NB4 (cell line): ENCODE measurements around the gene CCDC57.

Experiments
- POLR2A ChIP-seq: IDR thresholded peaks from 2 replicates; pipeline ENCODE4 v1.6.1; 2011; ENCODE audit warnings: mild to moderate bottlenecking; ENCODE audit not compliant: insufficient read length; ENCODE audit errors: extremely low read depth
- TF ChIP-seq, protein P1 (sequence below): IDR thresholded peaks from 2 replicates; pipeline ENCODE4 v1.6.1; 2011; ENCODE audit warnings: low read depth, low read length
- TF ChIP-seq, protein P2 (sequence below): IDR thresholded peaks from one replicate; pipeline ENCODE4 v1.5.1; 2012; ENCODE audit warnings: low read depth, low read length

DNA sequence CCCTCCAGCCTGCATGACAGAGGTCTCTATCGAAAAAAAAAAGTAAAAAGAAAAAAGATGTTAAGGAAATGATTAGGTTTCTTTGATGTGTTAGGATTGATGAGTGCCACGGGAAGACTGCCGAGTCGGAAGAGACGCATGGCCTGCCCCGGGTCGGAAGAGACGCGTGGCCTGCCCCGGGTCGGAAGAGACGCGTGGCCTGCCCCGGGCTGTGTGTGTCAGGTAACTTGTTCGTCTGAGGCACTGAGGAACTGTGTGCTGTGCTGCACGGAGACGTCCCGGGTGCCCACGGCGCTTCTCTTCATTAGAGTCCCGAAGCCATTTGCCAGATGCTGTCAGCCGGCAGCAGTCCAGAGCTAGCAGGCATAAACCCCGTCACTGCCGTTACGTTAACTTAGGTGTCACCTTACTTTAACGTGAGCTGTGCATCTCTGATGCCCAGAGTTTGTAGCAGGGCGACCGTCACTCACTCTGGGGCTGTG lies 74.1 kb downstream of the CCDC57 start:
- TF ChIP-seq, protein P1, sequence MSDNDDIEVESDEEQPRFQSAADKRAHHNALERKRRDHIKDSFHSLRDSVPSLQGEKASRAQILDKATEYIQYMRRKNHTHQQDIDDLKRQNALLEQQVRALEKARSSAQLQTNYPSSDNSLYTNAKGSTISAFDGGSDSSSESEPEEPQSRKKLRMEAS = no peak
- no peak for TF ChIP-seq POLR2A
- TF ChIP-seq, protein P2, sequence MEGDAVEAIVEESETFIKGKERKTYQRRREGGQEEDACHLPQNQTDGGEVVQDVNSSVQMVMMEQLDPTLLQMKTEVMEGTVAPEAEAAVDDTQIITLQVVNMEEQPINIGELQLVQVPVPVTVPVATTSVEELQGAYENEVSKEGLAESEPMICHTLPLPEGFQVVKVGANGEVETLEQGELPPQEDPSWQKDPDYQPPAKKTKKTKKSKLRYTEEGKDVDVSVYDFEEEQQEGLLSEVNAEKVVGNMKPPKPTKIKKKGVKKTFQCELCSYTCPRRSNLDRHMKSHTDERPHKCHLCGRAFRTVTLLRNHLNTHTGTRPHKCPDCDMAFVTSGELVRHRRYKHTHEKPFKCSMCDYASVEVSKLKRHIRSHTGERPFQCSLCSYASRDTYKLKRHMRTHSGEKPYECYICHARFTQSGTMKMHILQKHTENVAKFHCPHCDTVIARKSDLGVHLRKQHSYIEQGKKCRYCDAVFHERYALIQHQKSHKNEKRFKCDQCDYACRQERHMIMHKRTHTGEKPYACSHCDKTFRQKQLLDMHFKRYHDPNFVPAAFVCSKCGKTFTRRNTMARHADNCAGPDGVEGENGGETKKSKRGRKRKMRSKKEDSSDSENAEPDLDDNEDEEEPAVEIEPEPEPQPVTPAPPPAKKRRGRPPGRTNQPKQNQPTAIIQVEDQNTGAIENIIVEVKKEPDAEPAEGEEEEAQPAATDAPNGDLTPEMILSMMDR = no peak
